Osteocyte (in vitro differentiated cells): ENCODE results near the gene PPP1R26. TPM values are rescaled to one million over a fixed set of nuclear protein-coding genes. Genes with fewer than 3 reads are reported as not detected.

Experiments
- DNase-seq: peaks from one replicate; pipeline ENCODE4 v3.0.0; 2021; ENCODE audit warnings: mixed read lengths; ENCODE audit not compliant: unreplicated experiment; ENCODE audit errors: extremely low spot score
- H3K27ac Mint-ChIP-seq: one replicate; pipeline ENCODE4 v1.8.0; 2021; ENCODE audit warnings: mild to moderate bottlenecking, mixed read lengths; ENCODE audit not compliant: unreplicated experiment
- H3K27me3 Mint-ChIP-seq: one replicate; pipeline ENCODE4 v1.8.0; 2021; ENCODE audit warnings: mixed read lengths; ENCODE audit not compliant: unreplicated experiment
- H3K36me3 Mint-ChIP-seq: one replicate; pipeline ENCODE4 v1.8.0; 2021; ENCODE audit warnings: mixed read lengths; ENCODE audit not compliant: unreplicated experiment
- H3K4me1 Mint-ChIP-seq: one replicate; pipeline ENCODE4 v1.8.0; 2021; ENCODE audit warnings: mixed read lengths; ENCODE audit not compliant: unreplicated experiment
- H3K4me3 Mint-ChIP-seq: one replicate; pipeline ENCODE4 v1.8.0; 2021; ENCODE audit warnings: mild to moderate bottlenecking, moderate library complexity, mixed read lengths; ENCODE audit not compliant: unreplicated experiment
- H3K9me3 Mint-ChIP-seq: one replicate; pipeline ENCODE4 v1.8.0; 2021; ENCODE audit warnings: mixed read lengths; ENCODE audit not compliant: unreplicated experiment
- CTCF ChIP-seq: fragments of 200-600 bp; sonication (generic); IDR thresholded peaks from 2 replicates; pipeline ENCODE4 v1.5.0; 2021; ENCODE audit warnings: antibody characterized with exemption, mild to moderate bottlenecking, moderate library complexity
- total RNA-seq: library from RNA; stranded (reverse); gene quantifications from 2 replicates; pipeline ENCODE4 v1.2.1, GENCODE V29; 2021

The PPP1R26 gene
- total RNA-seq, 1 donor from 2014 or later: 21.1 TPM

- H3K27ac Mint-ChIP-seq: no peak overlapping the region
- H3K4me1 Mint-ChIP-seq: peaks cover 12% of the 10 kb centered on the region
- H3K36me3 Mint-ChIP-seq: peaks cover 16% of the 10 kb centered on the region
- H3K9me3 Mint-ChIP-seq: no peaks in the 10 kb centered on the region
- H3K27me3 Mint-ChIP-seq: no peaks in the 10 kb centered on the region
- no peak for TF ChIP-seq CTCF
- H3K4me3 Mint-ChIP-seq: no peak overlapping the region
- DNase-seq: no peak
Measured at GRCh38 chr9:135503371-135504261, 24.0 kb downstream of the PPP1R26 start.

GRCh38 chr9:135504262-135505243, 25.0 kb downstream of the PPP1R26 start:
- H3K36me3 Mint-ChIP-seq: peaks cover 16% of the 10 kb centered on the region
- peaks cover 6% of the 10 kb centered on the region for H3K27me3 Mint-ChIP-seq
- H3K9me3 Mint-ChIP-seq: peaks cover 9% of the 10 kb centered on the region
- no peak overlapping the region for H3K27ac Mint-ChIP-seq
- no peak for DNase-seq
- no peak overlapping the region for H3K4me3 Mint-ChIP-seq
- peaks cover 10% of the 10 kb centered on the region for H3K4me1 Mint-ChIP-seq
- TF ChIP-seq CTCF: peak; percentile 72

GRCh38 chr9:135505406-135506187, 26.0 kb downstream of the PPP1R26 start:
- peaks cover 10% of the 10 kb centered on the region for H3K4me1 Mint-ChIP-seq
- peaks cover 11% of the 10 kb centered on the region for H3K27me3 Mint-ChIP-seq
- H3K27ac Mint-ChIP-seq: no peak overlapping the region
- peaks cover 16% of the 10 kb centered on the region for H3K36me3 Mint-ChIP-seq
- H3K9me3 Mint-ChIP-seq: peaks cover 10% of the 10 kb centered on the region
- no peak for DNase-seq
- no peak for TF ChIP-seq CTCF
- no peak overlapping the region for H3K4me3 Mint-ChIP-seq

- H3K27me3 Mint-ChIP-seq: peaks cover 11% of the 10 kb centered on the region
- peaks cover 10% of the 10 kb centered on the region for H3K9me3 Mint-ChIP-seq
- peaks cover 16% of the 10 kb centered on the region for H3K36me3 Mint-ChIP-seq
- H3K4me1 Mint-ChIP-seq: peaks cover 8% of the 10 kb centered on the region
- DNase-seq: no peak
- H3K4me3 Mint-ChIP-seq: no peak overlapping the region
- TF ChIP-seq CTCF: no peak
- no peak overlapping the region for H3K27ac Mint-ChIP-seq
Measured at GRCh38 chr9:135506327-135507103, 26.9 kb downstream of the PPP1R26 start.
